ENCODE measurements around the gene ENAH.

Gene ENAH

GRCh38 chr1:225580238-225581099 lies 72.5 kb downstream of the ENAH start:
- Histone ChIP-seq H3K27me3 (replicated peaks; ENCODE audit: insufficient read depth, low read length) (no peaks in the 10 kb centered on the region), H3K9me3 (replicated peaks; ENCODE audit: insufficient read depth, low read length) (no peaks in the 10 kb centered on the region), H3F3A (ENCODE audit: insufficient read depth, low read length) (no peaks in the 10 kb centered on the region), H3K79me2 (ENCODE audit: low read length) (no peaks in the 10 kb centered on the region), H3K4me3 (ENCODE audit: low read length) (no peak overlapping the region), H3K4me1 (ENCODE audit: low read length) (no peaks in the 10 kb centered on the region), H3K9me2 (replicated peaks; ENCODE audit: insufficient read depth, low read length) (no peaks in the 10 kb centered on the region), H3K4me2 (ENCODE audit: low read depth, low read length) (no peak overlapping the region), H4K20me1 (ENCODE audit: insufficient read depth, low read length) (no peaks in the 10 kb centered on the region; the same call in 1 of the 2 replicates), H2AFZ (ENCODE audit: low read length) (no peak overlapping the region), H3K9ac (ENCODE audit: low read length) (no peak overlapping the region), H3K27ac (ENCODE audit: low read length) (no peak overlapping the region), H3K36me3 (replicated peaks; ENCODE audit: insufficient read depth, low read length) (no peaks in the 10 kb centered on the region)
- TF ChIP-seq EZH2 (optimal IDR thresholded peaks at IDR 0.05; ENCODE audit: low read depth, low read length) (no peak), EZH2phosphoT487 (IDR thresholded peaks at IDR 0.05; ENCODE audit: low read length) (no peak), CTCF (IDR thresholded peaks at IDR 0.05; ENCODE audit: low read length) (no peak)
- DNase-seq = no peak

GRCh38 chr1:225578251-225578977 lies 74.5 kb downstream of the ENAH start:
- Histone ChIP-seq H3K9ac (ENCODE audit: low read length) (no peak overlapping the region), H3K4me2 (ENCODE audit: low read depth, low read length) (no peak overlapping the region), H4K20me1 (ENCODE audit: insufficient read depth, low read length) (no peaks in the 10 kb centered on the region; the same call in 1 of the 2 replicates), H3K4me3 (ENCODE audit: low read length) (no peak overlapping the region), H3K36me3 (replicated peaks; ENCODE audit: insufficient read depth, low read length) (no peaks in the 10 kb centered on the region), H2AFZ (ENCODE audit: low read length) (no peak overlapping the region), H3F3A (ENCODE audit: insufficient read depth, low read length) (no peaks in the 10 kb centered on the region), H3K9me2 (replicated peaks; ENCODE audit: insufficient read depth, low read length) (no peaks in the 10 kb centered on the region), H3K27me3 (replicated peaks; ENCODE audit: insufficient read depth, low read length) (no peaks in the 10 kb centered on the region), H3K27ac (ENCODE audit: low read length) (no peak overlapping the region), H3K79me2 (ENCODE audit: low read length) (no peaks in the 10 kb centered on the region), H3K9me3 (replicated peaks; ENCODE audit: insufficient read depth, low read length) (no peaks in the 10 kb centered on the region), H3K4me1 (ENCODE audit: low read length) (no peaks in the 10 kb centered on the region)
- no peak for TF ChIP-seq EZH2phosphoT487 (IDR thresholded peaks at IDR 0.05; ENCODE audit: low read length)
- TF ChIP-seq EZH2 (optimal IDR thresholded peaks at IDR 0.05; ENCODE audit: low read depth, low read length) = no peak
- TF ChIP-seq CTCF (IDR thresholded peaks at IDR 0.05; ENCODE audit: low read length) = no peak
- DNase-seq = no peak

GRCh38 chr1:225577241-225577640 lies 75.7 kb downstream of the ENAH start:
- no peaks in the 10 kb centered on the region for H3K27me3 ChIP-seq (replicated peaks; ENCODE audit: insufficient read depth, low read length)
- H3K36me3 ChIP-seq (replicated peaks; ENCODE audit: insufficient read depth, low read length) = no peaks in the 10 kb centered on the region
- no peak overlapping the region for H3K4me3 ChIP-seq (ENCODE audit: low read length)
- H3K79me2 ChIP-seq (ENCODE audit: low read length) = no peaks in the 10 kb centered on the region
- H3K4me1 ChIP-seq (ENCODE audit: low read length) = no peaks in the 10 kb centered on the region
- no peaks in the 10 kb centered on the region for H3K9me3 ChIP-seq (replicated peaks; ENCODE audit: insufficient read depth, low read length)
- H3K27ac ChIP-seq (ENCODE audit: low read length) = no peak overlapping the region
- no peak overlapping the region for H3K9ac ChIP-seq (ENCODE audit: low read length)
- DNase-seq = no peak
- H3K9me2 ChIP-seq (replicated peaks; ENCODE audit: insufficient read depth, low read length) = no peaks in the 10 kb centered on the region
- H3F3A ChIP-seq (ENCODE audit: insufficient read depth, low read length) = no peaks in the 10 kb centered on the region
- no peak for TF ChIP-seq EZH2phosphoT487 (IDR thresholded peaks at IDR 0.05; ENCODE audit: low read length)
- TF ChIP-seq CTCF (IDR thresholded peaks at IDR 0.05; ENCODE audit: low read length) = no peak
- no peak for TF ChIP-seq EZH2 (optimal IDR thresholded peaks at IDR 0.05; ENCODE audit: low read depth, low read length)
- H3K4me2 ChIP-seq (ENCODE audit: low read depth, low read length) = no peak overlapping the region
- H4K20me1 ChIP-seq (ENCODE audit: insufficient read depth, low read length) = no peaks in the 10 kb centered on the region
- no peak overlapping the region for H2AFZ ChIP-seq (ENCODE audit: low read length)
